K562 (cell line): ENCODE results near the gene SCARF1. TPM values are rescaled to one million over a fixed set of nuclear protein-coding genes. Genes with fewer than 3 reads are reported as not detected.

Source experiments
- ASH1L ChIP-seq: fragments of 450-650 bp; IDR thresholded peaks from 2 replicates; pipeline ENCODE4 v1.6.1; 2018; ENCODE audit warnings: borderline replicate concordance, mild to moderate bottlenecking, low read depth; ENCODE audit not compliant: partially characterized antibody
- ATF7 ChIP-seq: fragments of 450-650 bp; IDR thresholded peaks from 2 replicates; pipeline ENCODE4 v1.7.1; 2014; ENCODE audit warnings: mild to moderate bottlenecking, moderate library complexity
- EGR1 ChIP-seq: fragments of 450-650 bp; conservative IDR thresholded peaks from 2 replicates; pipeline ENCODE4 v1.6.1; 2017; ENCODE audit warnings: mild to moderate bottlenecking
- HLTF ChIP-seq: fragments of 450-650 bp; IDR thresholded peaks from 2 replicates; pipeline ENCODE4 v1.6.1; 2016
- KLF1 ChIP-seq: fragments of 450-650 bp; IDR thresholded peaks from 2 replicates; pipeline ENCODE4 v1.6.1; 2016; ENCODE audit warnings: missing genetic modification characterization, missing compliant biosample characterization
- PCBP2 ChIP-seq: fragments of 200-400 bp; formaldehyde crosslinking; IDR thresholded peaks from 2 replicates; pipeline ENCODE4 v1.6.1; 2018; ENCODE audit warnings: low read length, low read depth, mild to moderate bottlenecking, moderate library complexity; ENCODE audit not compliant: poor library complexity, severe bottlenecking
- PURB ChIP-seq: sonication (generic); formaldehyde crosslinking; IDR thresholded peaks from 2 replicates; pipeline ENCODE4 v1.9.0; 2021; ENCODE audit warnings: low read depth, mild to moderate bottlenecking, missing genetic modification reagents
- SMAD3 ChIP-seq: fragments of 450-650 bp; formaldehyde crosslinking; conservative IDR thresholded peaks from 2 replicates; pipeline ENCODE4 v1.4.0; 2020; ENCODE audit warnings: mild to moderate bottlenecking
- SNAPC5 ChIP-seq: fragments of 250-450 bp; sonication (Bioruptor Pico); IDR thresholded peaks from 2 replicates; pipeline ENCODE4 v1.8.0; 2021; ENCODE audit warnings: moderate library complexity, mild to moderate bottlenecking, inconsistent platforms
- TEAD2 ChIP-seq: fragments of 450-650 bp; IDR thresholded peaks from 2 replicates; pipeline ENCODE4 v1.6.1; 2016; ENCODE audit warnings: missing genetic modification characterization, control low read depth, missing compliant biosample characterization
- ZBTB7A ChIP-seq: IDR thresholded peaks from 2 replicates; pipeline ENCODE4 v1.6.1; 2011; ENCODE audit warnings: low read depth, mild to moderate bottlenecking, low read length, moderate library complexity, borderline replicate concordance; ENCODE audit not compliant: control insufficient read depth
- ZKSCAN8 ChIP-seq: fragments of 200-800 bp; sonication (Bioruptor generic); IDR thresholded peaks from 2 replicates; pipeline ENCODE4 v1.6.1; 2016; ENCODE audit warnings: missing genetic modification characterization, missing compliant biosample characterization
- ZNF232 ChIP-seq: sonication (generic); formaldehyde crosslinking; IDR thresholded peaks from 2 replicates; pipeline ENCODE4 v1.8.0; 2022; ENCODE audit warnings: mild to moderate bottlenecking, missing genetic modification reagents
- ZNF280A ChIP-seq: fragments of 450-650 bp; IDR thresholded peaks from 2 replicates; pipeline ENCODE4 v1.6.1; 2018; ENCODE audit warnings: mild to moderate bottlenecking, low read depth; ENCODE audit not compliant: partially characterized antibody
- ZNF511 ChIP-seq: sonication (generic); formaldehyde crosslinking; IDR thresholded peaks from 2 replicates; pipeline ENCODE4 v1.8.0; 2022; ENCODE audit warnings: mild to moderate bottlenecking, missing genetic modification reagents
- ZNF644 ChIP-seq: fragments of 200-800 bp; sonication (Bioruptor generic); IDR thresholded peaks from 2 replicates; pipeline ENCODE4 v1.6.1; 2016; ENCODE audit warnings: low read depth, missing genetic modification characterization, missing compliant biosample characterization
- ZNF785 ChIP-seq: fragments of 250-450 bp; sonication (Bioruptor Pico); IDR thresholded peaks from 2 replicates; pipeline ENCODE4 v1.4.0; 2020; ENCODE audit warnings: mild to moderate bottlenecking
- polyA plus RNA-seq, 8 experiments: library from polyadenylated mRNA; depleted of rRNA in 4 of 8; stranded (reverse) in 5 of 8; unstranded in 3 of 8; fragments of >200 nt; fragmentation: Nextera tagmentation in 2 of 8; fragmentation: Illumina TruSeq in 1 of 8; extraction: Ambion mirVana in 2 of 8; extraction: Trizol in 1 of 8; gene quantifications; 2 replicates each; pipeline versions ENCODE4 v1.2.1 to v1.2.3, GENCODE V29; 2011 to 2014; ENCODE audit warnings: inconsistent platforms in 1 of 8, missing spikeins in 1 of 8
- total RNA-seq, 7 experiments: library from RNA; depleted of rRNA in 6 of 7; stranded (reverse); fragments of >200 nt in 6 of 7; fragmentation: Illumina TruSeq in 2 of 7; extraction: Trizol in 2 of 7; gene quantifications; 2 replicates each; pipeline versions ENCODE4 v1.2.1 to v1.2.3, GENCODE V29; 2011 to 2021; ENCODE audit warnings: low replicate concordance in 1 of 7
- TF ChIP-seq, protein P1 (sequence below): sonication (generic); formaldehyde crosslinking; IDR thresholded peaks from 2 replicates; pipeline ENCODE4 v1.9.0; 2022; ENCODE audit warnings: mild to moderate bottlenecking, missing genetic modification reagents
- TF ChIP-seq, protein P2 (sequence below), 2 experiments: IDR thresholded peaks; 2 replicates each; pipeline ENCODE4 v1.6.1; 2012; ENCODE audit warnings: improper control_type of control experiment in 2 of 2, low read depth in 2 of 2, low read length in 2 of 2, borderline replicate concordance in 1 of 2
- TF ChIP-seq, protein P3 (sequence below): sonication (generic); formaldehyde crosslinking; IDR thresholded peaks from 2 replicates; pipeline ENCODE4 v1.9.0; 2022; ENCODE audit warnings: mild to moderate bottlenecking, missing genetic modification reagents
- TF ChIP-seq, protein P4 (sequence below): fragments of 450-650 bp; formaldehyde crosslinking; IDR thresholded peaks from 2 replicates; pipeline ENCODE4 v1.4.0; 2022; ENCODE audit warnings: mild to moderate bottlenecking, moderate library complexity

Gene SCARF1
- total and polyA plus RNA-seq, 9 of the 15 experiments (the other 6 are each of a cell fraction or from before 2014, with no cell fraction given), result 0.04 to 2.1 (median 0.63) TPM

GRCh38 chr17:1648173-1648962, 2.8 kb upstream of the SCARF1 start (continued):
- TF ChIP-seq SMAD3 (CRISPR knock-in tag) (no peak), ZBTB7A (0 out of 2 replicates have a peak, but pooled peaks have one; percentile 21), HLTF (no peak), ZKSCAN8 (no peak), SNAPC5 (CRISPR knock-in tag) (no peak), ZNF785 (CRISPR knock-in tag) (no peak), ZNF280A (no peak), KLF1 (tag) (no peak), ZNF644 (no peak), TEAD2 (no peak), ZNF511 (CRISPR knock-in tag) (no peak; the same call in 1 of the 2 replicates), EGR1 (peak; percentile 51), PURB (CRISPR knock-in tag) (no peak), ZNF232 (CRISPR knock-in tag) (no peak), PCBP2 (no peak), ATF7 (0 out of 2 replicates have a peak, but pooled peaks have one; percentile 8), ASH1L (no peak)
- TF ChIP-seq, protein P1, sequence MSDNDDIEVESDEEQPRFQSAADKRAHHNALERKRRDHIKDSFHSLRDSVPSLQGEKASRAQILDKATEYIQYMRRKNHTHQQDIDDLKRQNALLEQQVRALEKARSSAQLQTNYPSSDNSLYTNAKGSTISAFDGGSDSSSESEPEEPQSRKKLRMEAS (CRISPR knock-in tag), result peak; percentile 30; the same call in 1 of the 2 replicates
- TF ChIP-seq, protein P2, sequence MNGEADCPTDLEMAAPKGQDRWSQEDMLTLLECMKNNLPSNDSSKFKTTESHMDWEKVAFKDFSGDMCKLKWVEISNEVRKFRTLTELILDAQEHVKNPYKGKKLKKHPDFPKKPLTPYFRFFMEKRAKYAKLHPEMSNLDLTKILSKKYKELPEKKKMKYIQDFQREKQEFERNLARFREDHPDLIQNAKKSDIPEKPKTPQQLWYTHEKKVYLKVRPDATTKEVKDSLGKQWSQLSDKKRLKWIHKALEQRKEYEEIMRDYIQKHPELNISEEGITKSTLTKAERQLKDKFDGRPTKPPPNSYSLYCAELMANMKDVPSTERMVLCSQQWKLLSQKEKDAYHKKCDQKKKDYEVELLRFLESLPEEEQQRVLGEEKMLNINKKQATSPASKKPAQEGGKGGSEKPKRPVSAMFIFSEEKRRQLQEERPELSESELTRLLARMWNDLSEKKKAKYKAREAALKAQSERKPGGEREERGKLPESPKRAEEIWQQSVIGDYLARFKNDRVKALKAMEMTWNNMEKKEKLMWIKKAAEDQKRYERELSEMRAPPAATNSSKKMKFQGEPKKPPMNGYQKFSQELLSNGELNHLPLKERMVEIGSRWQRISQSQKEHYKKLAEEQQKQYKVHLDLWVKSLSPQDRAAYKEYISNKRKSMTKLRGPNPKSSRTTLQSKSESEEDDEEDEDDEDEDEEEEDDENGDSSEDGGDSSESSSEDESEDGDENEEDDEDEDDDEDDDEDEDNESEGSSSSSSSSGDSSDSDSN (IDR thresholded peaks at IDR 0.05; ENCODE audit: borderline replicate concordance in 1 of 2, low read depth in 2 of 2, low read length in 2 of 2), result peak in 1 of 2 experiments; percentile 58; a peak in 1 of 4 replicates
- TF ChIP-seq, protein P3, sequence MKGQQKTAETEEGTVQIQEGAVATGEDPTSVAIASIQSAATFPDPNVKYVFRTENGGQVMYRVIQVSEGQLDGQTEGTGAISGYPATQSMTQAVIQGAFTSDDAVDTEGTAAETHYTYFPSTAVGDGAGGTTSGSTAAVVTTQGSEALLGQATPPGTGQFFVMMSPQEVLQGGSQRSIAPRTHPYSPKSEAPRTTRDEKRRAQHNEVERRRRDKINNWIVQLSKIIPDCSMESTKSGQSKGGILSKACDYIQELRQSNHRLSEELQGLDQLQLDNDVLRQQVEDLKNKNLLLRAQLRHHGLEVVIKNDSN (CRISPR knock-in tag), result no peak
- TF ChIP-seq, protein P4, sequence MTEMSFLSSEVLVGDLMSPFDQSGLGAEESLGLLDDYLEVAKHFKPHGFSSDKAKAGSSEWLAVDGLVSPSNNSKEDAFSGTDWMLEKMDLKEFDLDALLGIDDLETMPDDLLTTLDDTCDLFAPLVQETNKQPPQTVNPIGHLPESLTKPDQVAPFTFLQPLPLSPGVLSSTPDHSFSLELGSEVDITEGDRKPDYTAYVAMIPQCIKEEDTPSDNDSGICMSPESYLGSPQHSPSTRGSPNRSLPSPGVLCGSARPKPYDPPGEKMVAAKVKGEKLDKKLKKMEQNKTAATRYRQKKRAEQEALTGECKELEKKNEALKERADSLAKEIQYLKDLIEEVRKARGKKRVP (CRISPR knock-in tag), result no peak
